GM12875 (cell line): Measurements from ENCODE around the gene C11orf86.
"Not testable (repeated sequence)": the region's sequence is repeated elsewhere in the genome, so short reads cannot be mapped to it uniquely, and the experiment has no call there.

Source experiments
- H3K4me3 ChIP-seq: one replicate; pipeline ENCODE4 v1.5.1; 2011; ENCODE audit warnings: low read depth, low read length, control low read depth
- CTCF ChIP-seq: IDR thresholded peaks from 2 replicates; pipeline ENCODE4 v1.5.1; 2011; ENCODE audit warnings: low read depth, mild to moderate bottlenecking, control low read depth, inconsistent platforms, low read length, moderate library complexity, borderline replicate concordance; ENCODE audit not compliant: insufficient read depth

The C11orf86 gene

GRCh38 chr11:66992041-66992440, 16.9 kb downstream of the C11orf86 start:
- no peak for TF ChIP-seq CTCF
- H3K4me3 ChIP-seq = no peak overlapping the region

DNA sequence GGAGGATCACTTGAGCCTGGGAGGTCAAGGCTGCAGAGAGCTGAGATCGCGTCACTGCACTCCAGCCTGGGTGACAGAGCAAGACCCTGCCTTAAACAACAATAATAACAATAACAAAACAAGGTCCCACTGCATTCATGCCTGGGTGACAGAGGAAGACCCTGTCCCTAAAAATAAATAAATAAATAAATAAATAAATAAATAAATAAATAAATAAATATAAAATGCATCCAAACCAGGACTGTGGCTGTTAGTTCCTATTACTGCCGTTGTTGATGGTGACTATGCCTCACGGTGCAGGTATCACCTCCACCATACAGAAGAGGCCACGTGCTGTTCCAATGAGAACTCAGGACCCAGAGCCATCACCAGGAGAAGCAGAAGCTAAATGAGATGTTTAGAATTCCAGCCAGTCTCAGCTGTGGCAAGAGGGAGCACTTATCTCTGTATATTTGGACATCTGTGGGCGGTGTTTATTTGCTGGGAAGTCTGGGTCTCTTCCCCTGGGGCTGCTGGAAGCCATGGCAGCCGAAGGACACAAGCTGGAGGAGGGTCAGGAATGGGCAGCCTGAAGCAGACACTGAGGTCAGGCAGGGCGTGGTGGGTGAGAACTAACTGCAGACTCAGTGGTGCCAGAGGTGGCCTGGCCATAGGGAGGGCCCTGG, 21.6 kb downstream of the C11orf86 start:
- TF ChIP-seq CTCF = no peak
- no peak overlapping the region for H3K4me3 ChIP-seq

- no peak overlapping the region for H3K4me3 ChIP-seq
- TF ChIP-seq CTCF = no peak
Measured at GRCh38 chr11:66999555-66999954, 24.5 kb downstream of the C11orf86 start.

DNA sequence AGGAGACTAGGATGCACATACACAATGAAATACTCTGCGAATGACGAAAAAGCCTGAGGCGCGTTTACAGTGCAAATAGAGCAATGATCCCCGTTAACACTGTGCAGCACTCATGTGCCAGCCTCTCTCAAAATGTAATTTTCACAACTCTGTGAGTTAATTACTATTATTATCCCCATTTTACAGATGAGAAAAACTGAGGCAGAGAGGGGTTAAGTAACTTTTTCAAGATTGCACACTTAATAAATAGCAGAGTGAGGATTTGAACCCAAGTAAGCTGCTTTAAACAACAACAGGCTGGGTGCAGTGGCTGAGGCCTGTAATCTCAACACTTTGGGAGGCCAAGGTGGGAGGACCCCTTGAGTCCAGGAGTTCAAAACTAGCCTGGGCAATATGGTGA, 26.2 kb downstream of the C11orf86 start:
- no peak overlapping the region for H3K4me3 ChIP-seq
- no peak for TF ChIP-seq CTCF

- no peak overlapping the region for H3K4me3 ChIP-seq
- no peak for TF ChIP-seq CTCF
Measured at GRCh38 chr11:67002297-67002913, 27.3 kb downstream of the C11orf86 start.

DNA sequence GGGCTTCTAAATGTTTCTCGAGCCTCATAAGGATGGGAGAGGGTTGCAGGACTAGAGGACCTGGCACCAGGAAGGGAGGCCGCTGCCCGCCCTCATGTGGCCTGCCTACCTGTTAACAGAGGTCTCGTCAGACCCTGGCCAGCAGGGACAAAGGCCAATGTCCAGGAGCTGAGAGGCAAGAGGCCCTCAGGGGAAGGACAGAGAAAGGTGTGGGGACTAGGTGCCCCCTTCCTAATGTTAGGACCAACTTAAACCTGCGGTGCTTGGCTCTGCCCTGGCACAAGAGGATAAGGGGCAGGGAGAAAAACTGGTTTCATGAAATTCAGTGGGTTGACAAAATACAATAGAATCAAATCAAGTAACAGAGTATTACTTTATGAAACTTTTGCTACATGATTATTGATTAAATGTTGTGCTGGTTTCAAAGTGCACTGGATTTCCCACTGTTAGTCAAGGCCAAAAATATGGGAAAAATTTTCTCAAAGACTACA, 27.9 kb downstream of the C11orf86 start:
- H3K4me3 ChIP-seq = no peak overlapping the region

GRCh38 chr11:67005200-67005599, 30.1 kb downstream of the C11orf86 start:
- not testable (repeated sequence) for H3K4me3 ChIP-seq

More for the DNA sequence above, 27.9 kb downstream of the C11orf86 start:
- no peak for TF ChIP-seq CTCF
